Subcutaneous abdominal adipose tissue (tissue), 5 donors: Measurements from ENCODE around the gene NPHS1.
A peak's percentile ranks its signal among the peaks of the same experiment; 100 is the strongest.

Source experiments
- H3K27ac ChIP-seq: one replicate; pipeline ENCODE4 v1.7.0; 2013; ENCODE audit warnings: low read depth, mild to moderate bottlenecking, inconsistent platforms, low read length, moderate library complexity
- H3K27me3 ChIP-seq, 5 donors: one replicate each; pipeline ENCODE4 v1.7.0; 2013; ENCODE audit warnings: low read length in 5 of 5, inconsistent platforms in 1 of 5; ENCODE audit not compliant: control insufficient read depth in 5 of 5, insufficient read depth in 4 of 5
- H3K36me3 ChIP-seq, 5 donors: one replicate each; pipeline ENCODE4 v1.7.0; 2013; ENCODE audit warnings: low read length in 5 of 5; ENCODE audit not compliant: control insufficient read depth in 5 of 5, insufficient read depth in 5 of 5
- H3K4me1 ChIP-seq, 5 donors: one replicate each; pipeline ENCODE4 v1.7.0; 2013; ENCODE audit warnings: low read length in 5 of 5, mild to moderate bottlenecking in 3 of 5, moderate library complexity in 1 of 5; ENCODE audit not compliant: control insufficient read depth in 5 of 5, insufficient read depth in 5 of 5
- H3K4me3 ChIP-seq, 5 donors: one replicate each; pipeline ENCODE4 v1.7.0; 2013; ENCODE audit warnings: low read length in 5 of 5, low read depth in 1 of 5
- H3K9ac ChIP-seq, 5 donors: one replicate each; pipeline ENCODE4 v1.7.0; 2013; ENCODE audit warnings: low read length in 5 of 5, mild to moderate bottlenecking in 4 of 5, moderate library complexity in 3 of 5
- H3K9me3 ChIP-seq, 5 donors: one replicate each; pipeline ENCODE4 v1.7.0; 2013; ENCODE audit warnings: low read length in 5 of 5; ENCODE audit not compliant: control insufficient read depth in 5 of 5
- donor health status: healthy.
- donor health status: healthy.
- donor health status: healthy.
- donor health status: healthy.
- donor health status: healthy.

Gene NPHS1

GRCh38 chr19:35782589-35782988, 69.7 kb downstream of the NPHS1 start:
- H3K4me1 ChIP-seq: no peaks in the 10 kb centered on the region

GRCh38 chr19:35781650-35782049, 70.7 kb downstream of the NPHS1 start:
- Histone ChIP-seq H3K9ac (no peak overlapping the region), H3K27ac (no peak overlapping the region), H3K27me3 (no peaks in the 10 kb centered on the region), H3K9me3 (no peaks in the 10 kb centered on the region), H3K4me3 (no peak overlapping the region), H3K4me1 (no peaks in the 10 kb centered on the region), H3K36me3 (peaks cover 0 to 58% (median 25%) of the 10 kb centered on the region in 5 donors)

More at GRCh38 chr19:35782589-35782988, 69.7 kb downstream of the NPHS1 start:
- Histone ChIP-seq H3K9ac (no peak overlapping the region), H3K27me3 (no peaks in the 10 kb centered on the region), H3K27ac (no peak overlapping the region), H3K36me3 (peaks cover 0 to 58% (median 25%) of the 10 kb centered on the region in 5 donors), H3K4me3 (no peak overlapping the region), H3K9me3 (no peaks in the 10 kb centered on the region)

- Histone ChIP-seq H3K27me3 (no peaks in the 10 kb centered on the region), H3K9ac (no peak overlapping the region), H3K4me3 (no peak overlapping the region), H3K36me3 (peaks cover 0 to 54% (median 23%) of the 10 kb centered on the region in 5 donors), H3K9me3 (no peaks in the 10 kb centered on the region), H3K4me1 (peaks cover 0 to 8% (median 1%) of the 10 kb centered on the region in 5 donors), H3K27ac (no peak overlapping the region)
Measured at GRCh38 chr19:35780717-35781116, 71.6 kb downstream of the NPHS1 start.

GRCh38 chr19:35780058-35780457, 72.2 kb downstream of the NPHS1 start:
- Histone ChIP-seq H3K27ac (no peak overlapping the region), H3K36me3 (peaks cover 0 to 48% (median 21%) of the 10 kb centered on the region in 5 donors), H3K4me1 (peaks cover 0 to 11% (median 3%) of the 10 kb centered on the region in 5 donors), H3K4me3 (no peak overlapping the region), H3K9ac (no peak overlapping the region), H3K9me3 (no peaks in the 10 kb centered on the region), H3K27me3 (no peaks in the 10 kb centered on the region)

- Histone ChIP-seq H3K27me3 (no peaks in the 10 kb centered on the region), H3K4me1 (peaks cover 5 to 18% (median 10%) of the 10 kb centered on the region in 5 donors), H3K4me3 (no peak overlapping the region), H3K9me3 (no peaks in the 10 kb centered on the region), H3K36me3 (peaks cover 0 to 44% (median 21%) of the 10 kb centered on the region in 5 donors), H3K27ac (no peak overlapping the region), H3K9ac (no peak overlapping the region)
Measured at GRCh38 chr19:35779033-35779432, 73.3 kb downstream of the NPHS1 start.

- Histone ChIP-seq H3K36me3 (peaks cover 0 to 42% (median 21%) of the 10 kb centered on the region in 5 donors), H3K27me3 (no peaks in the 10 kb centered on the region), H3K4me3 (no peak overlapping the region), H3K4me1 (peaks cover 5 to 18% (median 10%) of the 10 kb centered on the region in 5 donors), H3K9me3 (no peaks in the 10 kb centered on the region), H3K27ac (no peak overlapping the region), H3K9ac (no peak overlapping the region)
Measured at GRCh38 chr19:35777961-35778360, 74.3 kb downstream of the NPHS1 start.

- H3K36me3 ChIP-seq: peaks cover 0 to 35% (median 14%) of the 10 kb centered on the region in 5 donors
- H3K4me3 ChIP-seq: no peak overlapping the region
- H3K27ac ChIP-seq: no peak overlapping the region
- no peaks in the 10 kb centered on the region for H3K27me3 ChIP-seq
- no peaks in the 10 kb centered on the region for H3K9me3 ChIP-seq
- peaks cover 5 to 18% (median 10%) of the 10 kb centered on the region in 5 donors for H3K4me1 ChIP-seq
- no peak overlapping the region for H3K9ac ChIP-seq
Measured at GRCh38 chr19:35777086-35777841, 75.0 kb downstream of the NPHS1 start.

GRCh38 chr19:35776102-35776788, 76.1 kb downstream of the NPHS1 start:
- peak overlapping the region in 1 of 5 donors; percentile 52 for H3K9ac ChIP-seq
- H3K36me3 ChIP-seq: peaks cover 0 to 25% (median 9%) of the 10 kb centered on the region in 5 donors
- H3K9me3 ChIP-seq: no peaks in the 10 kb centered on the region
- peaks cover 5 to 18% (median 10%) of the 10 kb centered on the region in 5 donors for H3K4me1 ChIP-seq
- peak overlapping the region in 4 of 5 donors; percentile 25 to 77 (median 68) for H3K4me3 ChIP-seq
- H3K27ac ChIP-seq: no peak overlapping the region
- no peaks in the 10 kb centered on the region for H3K27me3 ChIP-seq
